Glomerular visceral epithelial cell (primary cell): ENCODE data around the gene ADAM22.
"Not testable (repeated sequence)": the region's sequence is repeated elsewhere in the genome, so short reads cannot be mapped to it uniquely, and the experiment has no call there.

Experiments used
- DNase-seq: peaks from one replicate; pipeline ENCODE4 v3.0.0-alpha.2; 2016; ENCODE audit errors: extremely low spot score

ADAM22 gene

DNA sequence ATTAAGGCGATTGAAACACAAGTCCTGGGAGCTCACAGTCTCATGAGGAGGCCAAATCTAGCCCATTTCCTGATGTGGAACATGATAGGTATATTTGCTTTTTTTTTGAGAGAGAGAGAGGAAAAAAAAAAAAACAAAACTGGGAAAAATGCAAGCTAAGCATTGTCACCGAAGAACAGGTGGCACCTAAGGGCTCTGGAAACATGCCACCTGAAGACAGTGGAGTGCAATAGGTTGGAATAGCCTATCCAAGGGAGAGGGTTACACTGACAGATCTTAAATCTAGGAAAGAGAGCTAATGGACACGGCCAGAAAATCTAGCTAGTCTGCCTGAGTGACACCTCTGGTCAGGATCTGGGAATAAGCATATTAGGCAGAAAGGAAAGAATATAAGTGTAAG, 175.6 kb downstream of the ADAM22 start:
- DNase-seq, result no peak

DNA sequence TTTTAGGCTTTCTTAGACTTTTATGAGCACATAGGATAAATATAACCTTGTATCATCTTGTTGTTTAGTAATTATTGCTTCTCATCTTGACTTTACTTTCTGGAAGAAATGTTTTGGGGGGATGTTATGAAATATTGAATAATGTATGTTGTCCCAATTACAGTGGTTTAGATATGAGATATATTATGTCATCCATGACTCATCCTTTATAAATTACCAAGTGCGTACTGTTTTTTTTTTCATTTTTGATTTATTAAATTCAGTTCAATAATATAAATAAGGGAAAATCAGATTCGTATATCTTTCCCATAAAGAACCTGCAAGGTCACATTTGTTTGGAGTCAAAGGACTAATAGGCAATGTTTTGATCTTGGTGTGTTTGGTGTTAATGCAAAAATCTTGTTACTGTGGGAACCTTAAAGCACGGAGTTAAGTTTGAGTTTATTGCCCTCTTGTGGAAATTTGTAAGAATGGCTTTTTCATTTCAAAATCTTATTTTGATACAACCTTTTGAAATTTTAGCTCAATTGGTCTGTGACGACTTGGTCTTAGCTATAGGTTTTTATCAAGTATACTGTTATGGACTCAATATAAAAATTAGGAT, 177.2 kb downstream of the ADAM22 start:
- peak; percentile 39 for DNase-seq

DNA sequence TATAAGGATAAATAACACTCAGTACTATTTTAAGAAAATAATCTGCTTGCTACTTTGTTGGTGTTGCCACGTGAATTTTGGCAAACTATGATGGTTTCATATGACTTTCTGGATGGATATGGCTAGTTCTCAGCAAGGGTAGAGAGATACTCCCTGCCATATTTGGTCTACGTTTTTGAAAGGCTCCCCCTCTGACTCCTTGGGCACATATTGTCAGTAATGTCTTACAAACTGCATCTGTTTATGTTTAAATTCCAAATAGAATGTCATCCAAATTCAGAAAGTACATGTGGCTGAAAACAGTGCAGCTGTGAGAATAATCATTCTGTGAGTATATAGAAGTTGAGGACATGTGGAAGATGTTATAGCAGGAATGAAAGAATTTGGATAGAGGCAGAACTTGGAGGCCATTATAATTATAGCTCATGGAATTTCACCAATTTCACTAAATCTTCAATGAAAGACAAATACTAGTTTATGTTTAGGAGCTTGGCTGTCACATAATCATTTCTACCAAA, 178.0 kb downstream of the ADAM22 start:
- DNase-seq, result no peak

DNA sequence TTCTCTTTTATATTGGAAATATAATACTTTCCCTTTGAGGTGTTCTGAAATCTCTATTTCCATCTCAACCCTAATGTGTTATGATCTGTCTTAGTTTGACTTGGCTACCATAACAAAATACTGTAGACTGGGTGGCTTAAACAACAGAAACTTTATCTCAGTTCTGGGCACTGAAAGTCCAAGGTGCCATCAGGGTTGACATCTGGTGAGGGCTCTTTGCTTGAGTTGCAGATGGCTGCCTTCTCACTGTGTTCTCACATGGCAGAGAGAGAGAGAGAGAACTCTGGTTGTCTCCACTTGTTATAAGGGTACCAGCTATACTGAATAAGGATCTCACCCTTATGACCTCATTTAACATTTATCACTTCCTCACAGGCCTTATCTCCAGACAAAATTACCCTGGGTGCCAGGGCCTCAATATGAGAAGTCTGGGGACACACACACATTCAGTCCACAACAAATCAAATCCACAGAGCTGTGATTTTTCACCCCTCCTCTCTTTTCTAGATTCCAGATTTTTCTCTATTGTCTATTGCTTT, 181.3 kb downstream of the ADAM22 start:
- DNase-seq, result no peak

DNA sequence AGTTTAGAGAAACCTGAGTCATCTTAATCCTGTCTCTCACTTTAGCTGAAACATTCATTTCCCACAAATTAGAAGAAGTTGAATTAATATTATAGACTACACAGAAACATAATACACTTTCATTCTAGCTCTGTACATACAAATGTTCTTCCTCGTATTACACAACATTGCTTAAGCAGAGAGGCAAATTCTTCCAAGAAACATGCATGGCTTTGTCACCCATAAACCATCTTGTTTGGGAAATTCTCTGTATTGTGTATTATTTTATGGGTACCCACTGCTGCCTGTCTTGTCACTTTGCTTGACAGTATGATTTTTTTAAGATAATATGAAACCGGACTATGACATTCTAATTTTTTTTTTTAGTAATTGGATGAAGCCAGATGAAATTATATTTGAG, 181.8 kb downstream of the ADAM22 start:
- no peak for DNase-seq

DNA sequence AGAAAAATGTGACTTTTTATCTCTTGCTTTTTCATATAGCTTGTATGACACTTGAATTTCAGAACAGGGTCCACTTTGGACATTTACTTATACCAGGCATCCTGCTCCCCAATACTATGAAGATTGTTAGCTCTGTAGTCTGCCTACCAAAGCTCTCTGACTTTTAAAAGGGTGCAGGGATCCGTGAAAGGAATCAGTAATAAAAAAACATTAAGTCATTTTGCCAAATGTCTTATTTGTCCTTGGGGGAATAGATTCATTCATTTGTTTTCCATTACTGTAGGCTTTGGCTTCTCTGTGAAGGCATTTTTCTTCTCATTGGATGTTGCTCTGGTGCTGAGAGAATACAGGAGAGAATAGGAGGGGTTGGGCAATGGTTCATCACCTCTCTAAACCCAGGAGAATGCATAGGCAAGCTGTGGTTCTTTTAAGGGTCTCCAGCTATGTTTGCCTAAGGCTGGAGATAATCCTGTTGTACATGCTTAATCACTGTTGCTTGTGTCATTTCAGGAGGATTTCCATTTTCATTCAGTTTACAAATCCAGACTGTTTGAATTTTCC, 182.3 kb downstream of the ADAM22 start:
- DNase-seq, result no peak

DNA sequence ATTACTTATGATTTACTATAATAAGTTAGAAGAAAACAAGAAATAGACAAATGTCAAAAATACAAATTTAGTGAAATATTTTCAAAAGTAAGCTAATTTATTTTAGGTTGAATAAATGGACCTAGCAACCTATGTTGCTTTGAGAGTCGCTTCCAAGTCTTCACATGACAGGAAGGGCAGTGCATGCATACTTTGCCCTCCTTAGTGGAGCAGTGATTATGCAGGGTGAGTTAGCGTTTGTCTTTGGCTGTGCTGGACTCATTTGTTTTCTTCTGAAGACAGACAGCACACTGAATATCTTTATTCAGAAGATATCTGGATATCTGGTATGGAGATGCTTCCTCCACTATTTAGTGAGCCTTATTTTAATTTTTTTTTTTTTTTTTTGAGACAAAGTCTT, 183.3 kb downstream of the ADAM22 start:
- no peak for DNase-seq

DNA sequence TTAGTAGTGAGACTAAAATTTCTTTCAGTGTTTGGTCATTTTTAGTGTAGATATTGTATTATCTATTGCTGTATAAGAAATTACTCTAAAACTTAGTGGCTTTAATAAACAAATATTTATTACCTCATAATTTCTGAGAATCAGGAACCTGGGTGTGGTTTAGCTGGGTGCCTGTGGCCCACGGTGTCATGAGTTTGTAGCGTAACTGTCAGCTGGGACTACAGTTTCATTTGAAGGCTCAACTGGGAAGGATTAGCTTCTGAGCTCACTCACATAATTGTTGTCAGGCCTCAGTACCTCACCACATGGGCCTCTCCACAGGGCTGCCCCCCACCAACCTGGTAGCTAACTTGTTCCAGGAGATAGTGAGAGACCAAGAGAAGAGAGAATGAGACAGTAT, 187.3 kb downstream of the ADAM22 start:
- DNase-seq, result no peak

DNA sequence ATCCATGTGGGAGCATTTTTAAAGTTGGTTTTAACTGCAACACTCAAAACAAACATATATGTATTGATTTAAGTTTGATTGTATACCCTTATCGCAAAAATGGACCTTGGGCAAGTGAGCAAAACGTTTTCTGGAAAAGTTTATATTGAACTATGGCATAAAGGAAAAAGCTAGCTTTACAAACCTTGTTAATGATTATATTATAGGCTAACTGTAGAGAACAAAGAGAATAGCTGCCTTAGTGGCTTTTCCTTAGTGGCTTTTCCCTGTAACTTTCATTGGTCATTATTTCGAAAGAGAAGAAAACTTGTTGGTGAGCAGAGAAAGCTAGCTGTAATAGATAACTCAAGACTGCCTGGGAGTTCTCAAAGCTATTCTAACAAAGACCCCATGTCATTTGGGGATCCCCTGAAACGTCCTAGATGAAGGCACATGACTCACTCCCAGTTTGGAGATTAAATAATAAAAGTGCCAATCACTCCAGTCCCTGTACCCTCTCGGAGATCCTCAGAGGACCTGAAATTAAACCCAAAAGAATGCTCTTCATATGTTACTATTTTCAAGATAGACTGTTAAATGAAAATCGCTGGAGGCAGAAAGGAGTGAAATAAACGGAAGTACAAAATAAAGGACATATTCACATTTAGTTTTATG, 193.7 kb downstream of the ADAM22 start:
- DNase-seq, result no peak

DNA sequence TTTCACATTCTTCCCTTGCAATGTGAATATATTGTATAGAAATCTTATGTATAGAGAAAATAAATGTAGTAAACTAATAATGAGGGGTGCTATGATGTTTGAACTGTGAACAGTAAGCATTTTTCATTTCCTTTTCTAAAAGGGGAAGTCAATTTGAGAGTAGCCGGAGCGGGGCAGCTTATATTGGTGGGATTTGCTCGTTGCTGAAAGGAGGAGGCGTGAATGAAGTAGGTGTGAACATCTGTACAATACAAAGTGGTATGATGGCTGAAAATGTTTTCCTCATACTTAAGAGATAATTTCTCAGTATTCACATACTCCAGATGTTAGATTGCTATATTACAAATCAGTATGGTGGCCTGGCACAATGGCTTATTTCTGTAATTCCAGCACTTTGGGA, 198.7 kb downstream of the ADAM22 start:
- no peak for DNase-seq

DNA sequence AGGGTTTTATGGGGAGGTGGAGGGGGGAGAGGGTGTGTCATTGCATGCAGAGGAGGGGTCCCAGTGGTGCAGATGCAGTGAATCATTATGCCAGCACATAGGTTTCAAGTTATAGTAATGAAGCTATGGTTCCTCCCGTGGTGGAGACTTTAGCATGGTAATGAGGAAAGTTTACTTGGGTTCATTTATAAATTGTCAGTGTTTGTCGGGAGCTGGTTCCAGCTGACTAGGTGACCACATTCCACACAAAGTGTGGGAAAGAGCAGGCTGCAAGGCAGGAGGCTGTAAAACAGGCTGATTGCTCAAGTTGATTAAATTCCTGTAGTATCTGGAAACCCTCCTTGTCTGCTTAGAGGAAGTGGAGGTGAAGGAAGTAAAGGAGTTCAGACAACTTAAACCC, 206.9 kb downstream of the ADAM22 start:
- DNase-seq, result peak; percentile 55

DNA sequence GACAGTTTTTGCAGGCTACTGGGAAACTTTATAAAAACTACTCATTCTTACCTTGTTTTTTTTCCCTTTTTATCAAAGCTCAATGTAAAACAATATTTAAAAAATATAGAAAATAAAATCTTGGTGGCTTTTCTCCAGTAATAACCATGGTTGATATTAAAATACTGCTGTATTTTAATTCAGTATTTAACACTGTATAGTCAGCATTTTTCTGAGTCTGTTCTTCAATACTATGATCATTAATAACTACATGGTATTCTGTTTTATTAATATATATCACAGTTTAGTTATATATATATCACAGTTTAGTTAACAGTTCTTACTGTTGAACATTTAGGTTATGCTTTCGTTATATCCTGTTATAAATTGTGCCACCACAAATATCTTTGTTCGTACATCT, 207.4 kb downstream of the ADAM22 start:
- DNase-seq, result no peak

DNA sequence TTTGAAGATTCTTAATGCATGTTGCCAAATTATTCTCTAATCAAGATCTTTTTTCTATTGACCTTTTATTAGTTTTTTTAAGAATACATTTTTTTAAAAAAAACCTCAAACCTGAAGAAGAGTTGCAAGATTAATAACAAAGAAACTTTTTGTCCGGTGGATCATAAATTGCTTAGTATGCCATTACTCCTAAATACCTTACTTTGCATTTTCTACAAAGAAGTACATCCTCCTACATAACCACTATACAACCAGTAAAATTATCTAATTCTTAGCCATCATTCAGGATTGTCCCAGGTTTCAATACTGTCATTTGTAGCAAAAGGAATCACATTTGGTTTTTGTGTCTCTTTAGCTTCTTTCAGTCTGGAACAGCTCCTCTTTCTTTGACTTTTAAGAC, 207.9 kb downstream of the ADAM22 start:
- DNase-seq, result no peak

DNA sequence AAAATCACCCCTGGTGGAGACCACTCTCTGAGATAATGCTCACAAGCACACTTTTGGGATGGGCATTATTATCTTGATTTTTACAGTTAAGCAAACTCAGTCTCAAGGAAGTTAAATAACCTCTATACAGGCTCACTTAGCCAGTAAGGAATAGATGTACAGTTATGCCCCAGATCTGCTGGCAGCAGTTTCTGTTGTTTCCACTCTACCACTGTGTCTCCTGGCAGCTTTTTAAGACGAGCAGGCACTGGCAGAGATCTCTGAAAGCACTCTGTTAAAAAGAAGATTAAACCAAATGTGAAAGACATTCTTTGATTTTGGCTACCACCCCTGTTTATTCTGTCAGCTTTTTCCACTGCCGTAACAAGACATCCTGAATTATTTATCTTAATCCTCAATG, 212.6 kb downstream of the ADAM22 start:
- no peak for DNase-seq

DNA sequence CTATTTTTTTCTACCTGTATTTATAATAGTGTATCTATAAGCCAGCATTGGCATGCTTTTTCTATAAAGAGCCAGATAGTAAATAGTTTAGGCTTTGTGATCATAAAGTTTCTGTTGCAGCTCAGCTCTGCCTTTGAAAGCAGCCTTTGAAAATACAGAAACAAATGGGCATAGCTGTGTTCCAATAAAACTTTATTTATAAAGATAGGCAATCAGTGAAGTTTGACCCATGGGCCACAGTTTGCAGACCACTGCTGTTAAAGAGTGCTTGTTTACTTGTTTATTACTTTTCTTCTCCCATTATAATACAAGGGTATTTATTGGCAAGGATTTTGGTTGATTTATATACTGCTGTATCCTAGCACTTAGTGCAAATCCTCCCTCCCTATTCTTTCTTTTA, 213.3 kb downstream of the ADAM22 start:
- no peak for DNase-seq

DNA sequence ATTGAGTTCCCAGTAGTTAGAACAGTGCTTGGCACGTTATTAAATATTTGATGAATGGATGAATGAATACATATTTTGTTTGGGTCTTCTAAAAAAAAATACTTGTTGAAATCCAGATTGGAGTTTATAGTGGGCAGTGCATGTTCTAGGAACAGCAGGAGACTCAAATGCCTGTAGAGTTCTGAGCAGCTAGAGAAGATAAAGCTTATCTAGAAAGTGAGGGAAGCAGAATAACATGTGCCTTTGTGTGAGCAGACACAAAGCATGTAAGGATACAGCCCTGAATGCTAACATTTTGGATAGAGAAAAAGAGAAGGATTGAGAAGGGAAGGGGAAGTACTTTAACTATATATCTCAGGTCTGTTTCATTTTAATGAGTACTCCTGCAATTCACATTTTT, 213.9 kb downstream of the ADAM22 start:
- no peak for DNase-seq

DNA sequence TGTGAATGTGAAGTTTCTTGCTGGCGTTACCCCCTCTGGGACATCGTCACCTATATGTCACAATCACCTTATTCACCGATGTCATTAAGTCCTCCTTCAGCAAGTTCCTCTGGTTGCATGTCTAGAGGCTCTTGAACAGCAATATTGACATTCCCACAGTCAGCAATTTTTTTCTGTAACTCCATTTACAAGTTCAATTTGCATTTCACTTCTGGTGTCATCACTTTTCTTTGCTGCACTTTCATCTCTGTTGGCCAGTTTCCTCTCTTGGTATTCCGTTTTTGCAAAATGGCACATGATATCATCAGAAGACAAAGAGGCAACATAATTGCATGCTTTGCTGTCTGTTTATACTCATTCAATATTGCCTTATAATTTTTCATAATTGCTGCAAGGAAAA, 216.0 kb downstream of the ADAM22 start:
- DNase-seq, result no peak

DNA sequence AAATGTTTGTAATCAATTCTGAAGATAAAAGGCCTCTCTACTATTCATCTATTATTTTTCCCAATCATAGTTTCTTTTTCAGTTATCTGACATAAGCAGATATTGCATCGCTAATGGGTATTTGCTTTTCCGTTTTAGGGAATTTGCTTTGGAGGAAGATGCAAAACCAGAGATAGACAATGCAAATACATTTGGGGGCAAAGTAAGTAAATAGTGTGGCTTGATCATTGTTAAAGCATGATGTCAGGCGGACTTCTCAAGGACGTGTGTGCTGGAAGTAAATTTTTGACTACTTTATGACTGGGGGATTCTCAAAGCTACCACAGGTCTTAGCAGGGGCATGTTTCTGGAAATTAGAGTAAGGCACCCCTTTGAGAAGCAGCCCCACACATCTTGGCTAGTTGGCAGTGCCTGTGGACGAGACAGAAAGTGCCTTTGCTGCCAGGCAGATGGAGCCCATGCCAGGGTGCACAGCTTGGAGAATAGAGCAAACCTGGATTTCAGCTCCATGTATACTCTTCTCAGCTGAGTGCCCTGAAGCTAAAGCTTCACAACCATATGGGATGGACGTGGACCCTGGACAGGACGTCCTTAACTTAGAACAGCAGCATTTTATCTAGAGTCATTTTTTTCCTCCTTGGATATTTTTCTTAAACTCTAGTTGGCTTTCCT, 217.2 kb downstream of the ADAM22 start:
- DNase-seq, result no peak

DNA sequence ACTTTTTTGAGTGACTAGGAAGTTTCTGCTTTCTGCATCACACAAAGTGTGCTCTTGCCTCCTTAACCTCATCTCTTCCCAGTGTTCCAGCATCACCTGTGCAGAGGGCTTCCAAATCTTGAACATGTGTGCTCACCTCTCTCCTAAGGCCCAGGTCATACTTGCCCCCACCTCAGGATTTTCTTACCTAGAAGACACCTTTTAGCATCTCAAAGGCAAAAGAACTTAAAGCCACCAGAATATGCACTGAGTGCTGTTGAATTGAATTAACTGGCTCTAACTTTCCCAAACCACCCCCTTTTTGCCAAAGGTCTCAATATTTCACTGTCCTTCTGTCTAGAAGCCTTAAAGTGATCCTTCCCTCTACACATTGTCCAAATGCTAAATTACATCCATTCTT, 219.3 kb downstream of the ADAM22 start:
- no peak for DNase-seq

DNA sequence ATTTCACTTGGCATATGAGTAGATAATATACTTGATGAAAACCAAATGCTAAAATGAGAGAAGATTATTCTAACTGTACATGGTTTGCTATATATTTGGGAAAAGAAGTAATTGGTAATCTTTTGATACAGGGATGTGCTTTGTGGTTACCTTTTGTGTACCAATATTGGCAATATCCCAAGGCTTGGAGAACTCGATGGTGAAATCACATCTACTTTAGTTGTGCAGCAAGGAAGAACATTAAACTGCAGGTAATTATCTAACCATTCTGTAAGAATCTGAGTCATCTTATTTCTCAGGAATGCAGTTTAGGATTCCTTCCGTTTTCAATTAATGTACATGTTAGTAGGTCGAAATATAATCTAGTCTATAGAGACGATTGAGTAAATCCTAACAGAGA, 221.7 kb downstream of the ADAM22 start:
- DNase-seq, result peak; percentile 37

DNA sequence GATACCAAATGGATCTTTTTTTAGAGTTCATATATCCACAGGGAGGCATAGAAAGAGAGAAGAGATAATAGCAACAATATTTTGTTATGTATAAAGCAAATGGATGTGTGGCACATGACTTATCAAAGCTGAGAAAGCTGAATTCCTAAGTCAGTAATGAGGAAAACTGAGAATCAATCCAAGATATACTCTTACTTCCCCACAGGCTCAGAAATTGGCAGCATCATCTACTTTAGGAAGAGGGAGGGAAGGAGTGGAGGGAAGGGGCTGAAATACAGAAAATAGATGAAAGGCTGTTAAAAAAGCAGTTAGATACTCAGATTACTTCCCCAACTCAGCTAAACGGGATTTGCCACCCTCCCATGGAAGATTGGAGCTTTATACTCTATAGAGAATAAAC, 222.3 kb downstream of the ADAM22 start:
- no peak for DNase-seq

DNA sequence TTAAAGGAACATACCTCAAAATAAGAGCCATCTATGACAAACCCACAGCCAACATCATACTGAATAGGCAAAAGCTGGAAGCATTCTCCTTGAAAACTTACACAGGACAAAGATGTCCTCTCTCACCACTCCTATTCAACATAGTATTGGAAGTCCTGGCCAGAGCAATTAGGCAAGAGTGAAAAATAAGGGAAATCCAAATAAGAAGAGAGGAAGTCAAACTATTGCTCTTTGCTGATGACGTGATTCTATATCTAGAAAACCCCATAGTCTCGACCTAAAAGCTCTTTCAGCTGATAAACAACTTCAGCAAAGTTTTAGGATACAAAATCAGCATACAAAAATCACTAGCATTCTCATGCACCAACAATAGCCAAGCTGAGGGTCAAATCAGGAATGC, 225.7 kb downstream of the ADAM22 start:
- not testable (repeated sequence) for DNase-seq

DNA sequence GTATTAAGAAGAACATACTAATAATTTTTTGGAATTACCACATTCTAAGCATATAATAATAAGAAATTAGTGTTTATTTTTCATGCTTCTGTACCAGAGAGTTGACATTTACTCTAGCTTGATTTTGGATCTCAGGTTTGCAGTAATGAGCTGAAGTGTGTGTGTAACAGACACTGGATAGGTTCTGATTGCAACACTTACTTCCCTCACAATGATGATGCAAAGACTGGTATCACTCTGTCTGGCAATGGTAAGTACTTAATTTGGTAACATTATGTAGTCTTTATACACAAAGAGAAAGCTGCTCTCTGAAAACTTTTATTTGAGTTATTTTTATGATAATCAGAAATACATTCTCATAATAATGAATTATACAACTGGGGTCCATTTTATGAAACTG, 231.6 kb downstream of the ADAM22 start:
- no peak for DNase-seq
